ENCODE data around the gene STING1.
"Not testable (repeated sequence)": the region's sequence is repeated elsewhere in the genome, so short reads cannot be mapped to it uniquely, and the experiment has no call there.

STING1 gene

GRCh38 chr5:139482050-139482889 lies at the start of gene STING1:
TSS of gene STING1 (minus strand) at chr5:139482758. CDS start at chr5:139481704, 1,054 bp downstream.
- DNase-seq (ENCODE audit: low read depth in 2 of 2), result peak; percentile 38 to 57

- no peak for DNase-seq (ENCODE audit: low read depth in 2 of 2)
Measured at GRCh38 chr5:139531772-139532169, 49.2 kb upstream of the STING1 start.

- DNase-seq (ENCODE audit: low read depth in 2 of 2), result not testable (repeated sequence)
Measured at GRCh38 chr5:139530079-139530478, 47.5 kb upstream of the STING1 start.

- DNase-seq (ENCODE audit: low read depth in 2 of 2), result not testable (repeated sequence)
Measured at GRCh38 chr5:139528695-139529094, 46.1 kb upstream of the STING1 start.

- not testable (repeated sequence) for DNase-seq (ENCODE audit: low read depth in 2 of 2)
Measured at GRCh38 chr5:139527896-139528467, 45.4 kb upstream of the STING1 start.

GRCh38 chr5:139527090-139527470 lies 44.5 kb upstream of the STING1 start:
- DNase-seq (ENCODE audit: low read depth in 2 of 2), result not testable (repeated sequence)

GRCh38 chr5:139526309-139527089 lies 43.9 kb upstream of the STING1 start:
- DNase-seq (ENCODE audit: low read depth in 2 of 2), result not testable (repeated sequence)

- not testable (repeated sequence) for DNase-seq (ENCODE audit: low read depth in 2 of 2)
Measured at GRCh38 chr5:139525586-139526308, 43.2 kb upstream of the STING1 start.

GRCh38 chr5:139524940-139525585 lies 42.5 kb upstream of the STING1 start:
- DNase-seq (ENCODE audit: low read depth in 2 of 2), result no peak

- DNase-seq (ENCODE audit: low read depth in 2 of 2), result no peak
Measured at GRCh38 chr5:139524446-139524845, 41.9 kb upstream of the STING1 start.

- no peak for DNase-seq (ENCODE audit: low read depth in 2 of 2)
Measured at GRCh38 chr5:139523635-139524445, 41.3 kb upstream of the STING1 start.

GRCh38 chr5:139517683-139518564 lies 35.4 kb upstream of the STING1 start:
- DNase-seq (ENCODE audit: low read depth in 2 of 2), result peak; percentile 74 to 87

GRCh38 chr5:139514486-139514856 lies 31.9 kb upstream of the STING1 start:
- peak in 1 of 2 donors; percentile 25 for DNase-seq (ENCODE audit: low read depth in 2 of 2)

- DNase-seq (ENCODE audit: low read depth in 2 of 2), result no peak
Measured at GRCh38 chr5:139513852-139514485, 31.4 kb upstream of the STING1 start.

- peak; percentile 58 to 72 for DNase-seq (ENCODE audit: low read depth in 2 of 2)
Measured at GRCh38 chr5:139513434-139513833, 30.9 kb upstream of the STING1 start.

GRCh38 chr5:139512786-139513390 lies 30.3 kb upstream of the STING1 start:
- no peak for DNase-seq (ENCODE audit: low read depth in 2 of 2)

- DNase-seq (ENCODE audit: low read depth in 2 of 2), result not testable (repeated sequence)
Measured at GRCh38 chr5:139504722-139505121, 22.2 kb upstream of the STING1 start.

- DNase-seq (ENCODE audit: low read depth in 2 of 2), result not testable (repeated sequence)
Measured at GRCh38 chr5:139503879-139504278, 21.3 kb upstream of the STING1 start.

Data from stimulated activated CD4-positive, alpha-beta T cell treated with anti-CD3 and anti-CD28 coated beads, Interleukin-15, amount 100 ng/mL, for 48 hours (primary cell).